ENCODE results near the gene MRM1. TPM values are rescaled to one million over a fixed set of nuclear protein-coding genes. Genes with fewer than 3 reads are reported as not detected.

MRM1 gene
- total RNA-seq, 1 donor from 2014 or later, result 2.7 TPM

DNA sequence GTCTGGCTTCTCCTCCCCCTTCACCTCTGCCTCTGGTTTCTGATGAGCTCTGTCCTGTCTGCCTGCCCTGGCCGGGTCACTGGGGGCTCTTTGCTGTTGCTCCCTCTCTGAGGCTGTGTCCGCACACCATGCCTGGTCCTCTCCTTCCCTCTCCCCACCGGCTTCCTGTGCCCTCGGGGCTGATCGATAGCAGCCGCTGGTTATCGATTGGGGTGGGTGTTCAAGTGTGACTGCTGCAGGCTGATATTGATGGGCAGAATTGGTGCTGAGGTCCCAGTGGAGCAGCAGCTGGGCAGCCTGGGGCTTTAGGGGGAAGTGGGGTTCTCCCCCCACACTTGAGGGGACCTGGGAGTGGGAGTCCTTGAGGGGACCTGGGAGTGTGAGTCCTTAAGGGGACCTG, 16.4 kb downstream of the MRM1 start:
- Histone ChIP-seq H3K27me3 (no peaks in the 10 kb centered on the region), H3K27ac (no peak overlapping the region), H3K4me1 (no peaks in the 10 kb centered on the region), H3K4me3 (no peak overlapping the region), H3K36me3 (no peaks in the 10 kb centered on the region), H3K9me3 (no peaks in the 10 kb centered on the region)
- DNase-seq (ENCODE audit: extremely low spot score in 2 of 2), result no peak
- TF ChIP-seq POLR2A (IDR thresholded peaks at IDR 0.05) (no peak), POLR2AphosphoS5 (IDR thresholded peaks at IDR 0.05; ENCODE audit: insufficient read depth in 1 of 2, low read depth in 1 of 2) (no peak)
- TF ChIP-seq, protein P1, sequence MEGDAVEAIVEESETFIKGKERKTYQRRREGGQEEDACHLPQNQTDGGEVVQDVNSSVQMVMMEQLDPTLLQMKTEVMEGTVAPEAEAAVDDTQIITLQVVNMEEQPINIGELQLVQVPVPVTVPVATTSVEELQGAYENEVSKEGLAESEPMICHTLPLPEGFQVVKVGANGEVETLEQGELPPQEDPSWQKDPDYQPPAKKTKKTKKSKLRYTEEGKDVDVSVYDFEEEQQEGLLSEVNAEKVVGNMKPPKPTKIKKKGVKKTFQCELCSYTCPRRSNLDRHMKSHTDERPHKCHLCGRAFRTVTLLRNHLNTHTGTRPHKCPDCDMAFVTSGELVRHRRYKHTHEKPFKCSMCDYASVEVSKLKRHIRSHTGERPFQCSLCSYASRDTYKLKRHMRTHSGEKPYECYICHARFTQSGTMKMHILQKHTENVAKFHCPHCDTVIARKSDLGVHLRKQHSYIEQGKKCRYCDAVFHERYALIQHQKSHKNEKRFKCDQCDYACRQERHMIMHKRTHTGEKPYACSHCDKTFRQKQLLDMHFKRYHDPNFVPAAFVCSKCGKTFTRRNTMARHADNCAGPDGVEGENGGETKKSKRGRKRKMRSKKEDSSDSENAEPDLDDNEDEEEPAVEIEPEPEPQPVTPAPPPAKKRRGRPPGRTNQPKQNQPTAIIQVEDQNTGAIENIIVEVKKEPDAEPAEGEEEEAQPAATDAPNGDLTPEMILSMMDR (IDR thresholded peaks at IDR 0.05), result no peak
- intact Hi-C loops (cut with DNase I), result no loop called here

DNA sequence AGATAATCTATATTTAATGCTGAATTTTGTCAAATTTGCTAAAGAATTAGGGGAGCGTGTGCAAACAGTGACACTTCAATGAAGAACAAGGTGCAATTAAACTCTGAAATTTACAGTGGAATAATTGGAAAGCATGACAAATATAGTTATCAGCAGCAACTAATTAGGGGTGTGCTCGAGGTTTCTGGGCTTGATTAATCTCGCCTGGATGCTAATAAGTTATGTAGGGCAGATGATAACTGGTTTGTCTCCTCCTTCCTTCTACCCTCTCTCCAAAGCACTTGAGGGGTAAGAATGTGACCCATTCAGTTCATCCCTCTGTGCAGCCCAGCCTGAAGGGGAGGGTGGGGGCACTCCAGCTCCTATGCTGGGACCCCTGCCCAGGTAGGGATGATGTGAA, 21.9 kb downstream of the MRM1 start:
- no peak for DNase-seq (ENCODE audit: extremely low spot score in 2 of 2)
- H3K4me1 ChIP-seq, result no peaks in the 10 kb centered on the region
- no peak for TF ChIP-seq POLR2AphosphoS5 (IDR thresholded peaks at IDR 0.05; ENCODE audit: insufficient read depth in 1 of 2, low read depth in 1 of 2)
- TF ChIP-seq, protein P1 (IDR thresholded peaks at IDR 0.05), result no peak
- H3K4me3 ChIP-seq, result no peak overlapping the region
- H3K27ac ChIP-seq, result no peak overlapping the region
- H3K27me3 ChIP-seq, result no peaks in the 10 kb centered on the region
- intact Hi-C loops (cut with DNase I), result no loop called here
- no peaks in the 10 kb centered on the region for H3K36me3 ChIP-seq
- H3K9me3 ChIP-seq, result no peaks in the 10 kb centered on the region

DNA sequence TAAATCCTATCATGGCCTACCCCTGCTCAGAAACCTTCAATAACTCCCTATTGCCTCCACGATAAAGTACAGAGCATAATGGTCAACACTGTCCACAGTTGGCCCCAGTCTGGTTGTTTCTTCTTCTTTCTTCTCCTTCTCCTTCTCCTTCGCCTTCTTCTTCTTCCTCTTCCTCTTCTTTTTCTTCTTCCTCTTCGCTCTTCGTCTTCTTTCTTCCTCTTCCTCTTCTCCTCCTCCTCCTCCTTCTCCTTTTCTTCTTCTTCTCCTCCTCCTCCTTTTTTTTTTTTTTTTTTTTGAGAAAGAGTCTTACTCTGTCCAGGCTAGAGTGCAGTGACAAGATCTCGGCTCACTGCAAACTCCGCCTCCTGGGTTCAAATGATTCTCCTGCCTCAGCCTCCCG, 23.8 kb downstream of the MRM1 start:
- Histone ChIP-seq H3K27me3 (no peaks in the 10 kb centered on the region), H3K9me3 (no peaks in the 10 kb centered on the region), H3K4me3 (no peak overlapping the region), H3K36me3 (no peaks in the 10 kb centered on the region), H3K4me1 (no peaks in the 10 kb centered on the region), H3K27ac (no peak overlapping the region)
- intact Hi-C loops (cut with DNase I), result loop anchor here (5.0 kb wide), 1 partner anchor 432 kb away; no protein-coding TSS in a partner anchor
- DNase-seq (ENCODE audit: extremely low spot score in 2 of 2), result no peak
- TF ChIP-seq, protein P1 (IDR thresholded peaks at IDR 0.05), result no peak
- TF ChIP-seq POLR2A (IDR thresholded peaks at IDR 0.05), result no peak
- TF ChIP-seq POLR2AphosphoS5 (IDR thresholded peaks at IDR 0.05; ENCODE audit: insufficient read depth in 1 of 2, low read depth in 1 of 2), result no peak

DNA sequence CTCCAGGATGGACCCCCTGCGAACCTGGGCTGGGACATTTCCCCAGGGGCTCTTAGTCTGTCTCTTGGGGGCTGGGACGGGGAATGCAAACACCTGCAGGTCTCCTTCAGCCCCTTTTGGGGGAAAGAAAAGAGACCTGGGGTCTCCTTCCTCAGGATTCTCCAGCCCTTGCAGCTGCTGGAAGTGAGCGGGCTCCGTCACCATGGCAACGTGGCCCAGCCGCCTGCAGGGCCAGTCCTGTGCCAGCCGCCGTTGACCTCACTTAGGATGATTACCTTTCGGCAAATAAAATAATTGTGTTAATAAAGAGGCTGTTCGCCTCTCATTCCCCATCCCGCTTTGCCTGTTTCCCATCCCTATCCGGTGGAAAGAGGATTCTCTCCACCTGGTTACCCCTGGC, 25.7 kb downstream of the MRM1 start:
- no peaks in the 10 kb centered on the region for H3K36me3 ChIP-seq
- H3K4me1 ChIP-seq, result no peaks in the 10 kb centered on the region
- no peaks in the 10 kb centered on the region for H3K27me3 ChIP-seq
- DNase-seq (ENCODE audit: extremely low spot score in 2 of 2), result no peak
- TF ChIP-seq POLR2A (IDR thresholded peaks at IDR 0.05) (no peak), POLR2AphosphoS5 (IDR thresholded peaks at IDR 0.05; ENCODE audit: insufficient read depth in 1 of 2, low read depth in 1 of 2) (no peak)
- TF ChIP-seq, protein P1 (IDR thresholded peaks at IDR 0.05), result no peak
- no peak overlapping the region for H3K4me3 ChIP-seq
- intact Hi-C loops (cut with DNase I), result loop anchor here (5.0 kb wide), 1 partner anchor 430 kb away; no protein-coding TSS in a partner anchor
- H3K9me3 ChIP-seq, result no peaks in the 10 kb centered on the region
- H3K27ac ChIP-seq, result no peak overlapping the region

DNA sequence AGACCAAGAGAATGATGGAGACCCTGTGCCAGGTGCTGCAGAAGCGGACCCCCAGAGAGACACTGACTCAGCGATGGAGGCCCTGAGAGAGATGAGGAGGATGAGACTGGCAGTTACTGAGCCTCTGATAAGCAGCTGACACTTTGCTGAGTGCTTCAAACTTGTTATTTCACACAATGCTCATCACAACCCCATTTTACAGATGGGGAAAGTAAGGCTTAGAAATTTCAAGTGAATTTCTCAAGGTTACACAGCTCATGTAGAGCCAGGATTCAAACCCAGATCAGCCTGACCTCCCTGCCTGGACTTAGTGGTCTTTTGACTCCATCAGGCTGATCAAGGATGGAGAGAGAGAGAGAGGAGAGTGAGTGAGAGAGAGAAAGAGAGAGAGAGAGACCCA, 27.2 kb downstream of the MRM1 start:
- TF ChIP-seq POLR2AphosphoS5 (IDR thresholded peaks at IDR 0.05; ENCODE audit: insufficient read depth in 1 of 2, low read depth in 1 of 2), result no peak
- TF ChIP-seq POLR2A (IDR thresholded peaks at IDR 0.05), result no peak
- TF ChIP-seq, protein P1 (IDR thresholded peaks at IDR 0.05), result no peak
- Histone ChIP-seq H3K4me3 (no peak overlapping the region), H3K27me3 (no peaks in the 10 kb centered on the region), H3K27ac (no peak overlapping the region), H3K4me1 (no peaks in the 10 kb centered on the region), H3K36me3 (no peaks in the 10 kb centered on the region), H3K9me3 (no peaks in the 10 kb centered on the region)
- DNase-seq (ENCODE audit: extremely low spot score in 2 of 2), result no peak
- intact Hi-C loops (cut with DNase I), result loop anchor here (5.0 kb wide), 1 partner anchor 429 kb away; no protein-coding TSS in a partner anchor

Data from vagina (tissue), 2 donors.